ENCODE measurements around the gene FAM114A2. TPM values are rescaled to one million over a fixed set of nuclear protein-coding genes. Genes with fewer than 3 reads are reported as not detected.

FAM114A2 gene
- total and polyA plus RNA-seq, 3 donors from 2014 or later = 36.1 to 82.1 (median 45.5) TPM

GRCh38 chr5:153970496-153970895 is 68.2 kb downstream of the FAM114A2 start:
- intact Hi-C loops (cut with DNase I; ENCODE audit: low total_unique reads) = loop anchor here (10.0 kb wide), 1 partner anchor 214 kb away; no protein-coding TSS in a partner anchor
- H3K27me3 ChIP-seq = no peaks in the 10 kb centered on the region
- 64 to 68% methylated on average over 3 of the region's 3 CpGs for WGBS, 2 donors
- no peaks in the 10 kb centered on the region for H3K36me3 ChIP-seq (ENCODE audit: low read depth, missing control alignments)
- H3K27ac ChIP-seq = no peak overlapping the region
- no peaks in the 10 kb centered on the region for H3K4me1 ChIP-seq
- no peak overlapping the region for H3K4me3 ChIP-seq
- TF ChIP-seq POLR2A (IDR thresholded peaks at IDR 0.05) (no peak), CTCF (IDR thresholded peaks at IDR 0.05) (no peak)
- no peaks in the 10 kb centered on the region for H3K9me3 ChIP-seq
- DNase-seq = no peak

- intact Hi-C loops (cut with DNase I; ENCODE audit: low total_unique reads) = loop anchor here (5.0 to 10.0 kb wide), 2 partner anchors 472 to 1435 kb away; no protein-coding TSS in a partner anchor
- no peak for DNase-seq
Observed at GRCh38 chr5:153969563-153969895, 69.2 kb downstream of the FAM114A2 start.

GRCh38 chr5:153968761-153969562 is 69.7 kb downstream of the FAM114A2 start:
- no peak for DNase-seq
- Histone ChIP-seq H3K4me1 (no peaks in the 10 kb centered on the region), H3K27me3 (no peaks in the 10 kb centered on the region), H3K27ac (no peak overlapping the region), H3K4me3 (no peak overlapping the region), H3K36me3 (ENCODE audit: low read depth, missing control alignments) (no peaks in the 10 kb centered on the region), H3K9me3 (no peaks in the 10 kb centered on the region)
- intact Hi-C loops (cut with DNase I; ENCODE audit: low total_unique reads) = loop anchor here (5.0 to 10.0 kb wide), 2 partner anchors 472 to 1434 kb away; no protein-coding TSS in a partner anchor
- TF ChIP-seq CTCF (IDR thresholded peaks at IDR 0.05) = no peak
- TF ChIP-seq POLR2A (IDR thresholded peaks at IDR 0.05) = no peak
- WGBS, 2 donors = 82 to 92% methylated on average over 10 of the region's 10 CpGs

More at GRCh38 chr5:153969563-153969895, 69.2 kb downstream of the FAM114A2 start:
- no peaks in the 10 kb centered on the region for H3K27me3 ChIP-seq
- H3K4me1 ChIP-seq = no peaks in the 10 kb centered on the region
- H3K27ac ChIP-seq = no peak overlapping the region
- H3K9me3 ChIP-seq = no peaks in the 10 kb centered on the region
- no peak overlapping the region for H3K4me3 ChIP-seq
- no peaks in the 10 kb centered on the region for H3K36me3 ChIP-seq (ENCODE audit: low read depth, missing control alignments)
- 83 to 85% methylated on average over 3 of the region's 3 CpGs for WGBS, 2 donors
- no peak for TF ChIP-seq POLR2A (IDR thresholded peaks at IDR 0.05)

GRCh38 chr5:153964880-153965645 is 73.6 kb downstream of the FAM114A2 start:
- no peaks in the 10 kb centered on the region for H3K4me1 ChIP-seq
- intact Hi-C loops (cut with DNase I; ENCODE audit: low total_unique reads) = loop anchor here (5.0 to 10.0 kb wide), 2 partner anchors 468 to 1430 kb away; no protein-coding TSS in a partner anchor
- no peak overlapping the region for H3K27ac ChIP-seq
- peak; percentile 64 for DNase-seq
- H3K4me3 ChIP-seq = no peak overlapping the region
- WGBS, 2 donors = 22 to 24% methylated on average over 10 of the region's 10 CpGs
- H3K27me3 ChIP-seq = no peaks in the 10 kb centered on the region
- no peaks in the 10 kb centered on the region for H3K9me3 ChIP-seq
- H3K36me3 ChIP-seq (ENCODE audit: low read depth, missing control alignments) = no peaks in the 10 kb centered on the region
- TF ChIP-seq CTCF (IDR thresholded peaks at IDR 0.05) = peak; percentile 81 to 89 (median 83)
- no peak for TF ChIP-seq POLR2A (IDR thresholded peaks at IDR 0.05)
